ENCODE results near the gene EVA1C. TPM values are rescaled to one million over a fixed set of nuclear protein-coding genes. Genes with fewer than 3 reads are reported as not detected.

Gene EVA1C
- total RNA-seq, 3 donors from 2014 or later (not counting 1 experiment from before 2014, with no cell fraction given), result 14.7 to 27.8 (median 15.8) TPM

DNA sequence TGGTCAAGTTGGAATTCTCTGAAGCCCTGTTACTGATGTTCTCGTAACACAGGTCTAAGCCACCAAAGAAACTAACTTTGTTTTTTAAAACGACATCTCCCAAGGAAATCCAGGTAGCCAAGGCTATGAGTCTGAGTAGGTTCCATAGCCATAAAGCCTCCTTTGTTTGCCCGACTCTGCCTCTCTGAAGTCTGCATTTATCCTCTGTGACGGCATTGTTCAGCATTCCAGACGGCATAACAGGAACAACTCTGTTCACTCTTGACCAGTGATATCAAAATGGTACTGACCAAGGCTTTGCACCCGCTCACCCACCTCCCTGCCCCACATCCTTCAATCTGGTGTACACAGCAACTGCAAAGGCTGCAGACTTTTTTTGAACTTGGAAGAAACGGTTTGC, 34.5 kb upstream of the EVA1C start:
- no peak overlapping the region for H3K4me3 Mint-ChIP-seq
- H3K9me3 Mint-ChIP-seq, result no peaks in the 10 kb centered on the region
- no peak overlapping the region for H3K27ac ChIP-seq (ENCODE audit: low read length)
- no peaks in the 10 kb centered on the region for H3K27me3 ChIP-seq (ENCODE audit: control insufficient read depth, insufficient read depth, low read length)
- no peak for DNase-seq
- no peaks in the 10 kb centered on the region for H3K4me1 ChIP-seq (ENCODE audit: control insufficient read depth, insufficient read depth, low read length)
- H3K27me3 Mint-ChIP-seq (ENCODE audit: low read depth in 2 of 2), result no peaks in the 10 kb centered on the region
- no peaks in the 10 kb centered on the region for H3K4me1 Mint-ChIP-seq
- H3K27ac Mint-ChIP-seq, result no peak overlapping the region
- intact Hi-C loops (cut with micrococcal nuclease), result no loop called here
- H3K4me3 ChIP-seq (ENCODE audit: low read length), result no peak overlapping the region
- no peak for ATAC-seq
- no peaks in the 10 kb centered on the region for H3K9me3 ChIP-seq (ENCODE audit: control insufficient read depth, insufficient read depth, low read length)
- H3K36me3 ChIP-seq (ENCODE audit: control insufficient read depth, insufficient read depth, low read length), result peaks cover 56% of the 10 kb centered on the region
- H3K36me3 Mint-ChIP-seq, result peaks cover 7% of the 10 kb centered on the region
- WGBS (ENCODE audit: insufficient coverage), result 80% methylated on average over 7 of the region's 7 CpGs
- TF ChIP-seq CTCF (IDR thresholded peaks at IDR 0.05), result no peak

DNA sequence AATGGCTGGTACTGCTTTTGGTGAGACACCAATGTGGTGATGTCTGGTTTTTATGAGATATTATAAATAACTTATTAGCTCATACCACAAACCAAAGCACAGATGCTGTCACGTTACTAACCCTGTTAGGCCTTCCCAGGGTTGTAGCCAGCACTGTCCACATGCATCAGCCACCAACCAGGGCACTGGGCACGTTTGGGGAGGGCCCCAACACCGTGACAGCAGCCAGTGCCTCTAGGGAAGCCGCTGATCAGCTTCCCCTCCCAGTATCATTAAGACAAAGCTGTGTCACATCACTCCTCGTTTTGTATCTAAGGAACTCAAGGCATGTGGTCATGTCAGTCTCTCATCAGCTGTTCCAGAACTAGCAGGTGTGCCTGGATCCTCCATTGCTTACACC, 33.5 kb upstream of the EVA1C start:
- Mint-ChIP-seq H3K4me3 (no peak overlapping the region), H3K27ac (no peak overlapping the region), H3K36me3 (peaks cover 17% of the 10 kb centered on the region)

DNA sequence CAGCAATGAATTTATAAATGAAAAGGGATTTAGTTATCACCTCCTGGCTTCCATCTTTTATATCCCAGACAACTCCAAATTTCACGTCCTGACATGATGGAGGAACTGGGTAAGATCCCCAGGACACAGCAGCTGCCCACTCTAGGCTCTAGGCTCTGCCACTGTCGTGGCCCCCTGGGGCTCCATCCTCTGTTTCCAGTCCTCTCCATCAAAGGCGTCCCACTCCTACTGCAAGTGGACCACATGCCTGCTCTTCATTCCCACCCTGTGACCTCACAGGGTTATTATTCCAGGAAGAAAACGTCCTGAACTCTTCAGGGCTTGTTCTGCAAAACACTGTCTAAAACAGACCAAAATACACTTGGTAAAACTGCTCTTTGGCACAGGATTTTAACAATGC, 31.6 kb upstream of the EVA1C start:
- H3K4me1 ChIP-seq (ENCODE audit: control insufficient read depth, insufficient read depth, low read length), result no peaks in the 10 kb centered on the region
- H3K4me3 ChIP-seq (ENCODE audit: low read length), result no peak overlapping the region
- H3K27me3 Mint-ChIP-seq (ENCODE audit: low read depth in 2 of 2), result no peaks in the 10 kb centered on the region
- TF ChIP-seq CTCF (IDR thresholded peaks at IDR 0.05), result no peak
- DNase-seq, result no peak
- H3K36me3 Mint-ChIP-seq, result peaks cover 18% of the 10 kb centered on the region
- H3K9me3 Mint-ChIP-seq, result no peaks in the 10 kb centered on the region
- peaks cover 57% of the 10 kb centered on the region for H3K36me3 ChIP-seq (ENCODE audit: control insufficient read depth, insufficient read depth, low read length)
- no peak overlapping the region for H3K4me3 Mint-ChIP-seq
- no peaks in the 10 kb centered on the region for H3K9me3 ChIP-seq (ENCODE audit: control insufficient read depth, insufficient read depth, low read length)
- intact Hi-C loops (cut with micrococcal nuclease), result no loop called here
- no peaks in the 10 kb centered on the region for H3K27me3 ChIP-seq (ENCODE audit: control insufficient read depth, insufficient read depth, low read length)
- 87% methylated on average over 4 of the region's 4 CpGs for WGBS (ENCODE audit: insufficient coverage)
- peaks cover 0 to 6% of the 10 kb centered on the region in 2 donors for H3K4me1 Mint-ChIP-seq
- H3K27ac Mint-ChIP-seq, result no peak overlapping the region
- ATAC-seq, result no peak
- H3K27ac ChIP-seq (ENCODE audit: low read length), result no peak overlapping the region

More for the DNA sequence above, 33.5 kb upstream of the EVA1C start:
- no peak overlapping the region for H3K4me3 ChIP-seq (ENCODE audit: low read length)
- no peaks in the 10 kb centered on the region for H3K4me1 ChIP-seq (ENCODE audit: control insufficient read depth, insufficient read depth, low read length)
- DNase-seq (no peak), ATAC-seq (no peak)
- Mint-ChIP-seq H3K27me3 (ENCODE audit: low read depth in 2 of 2) (no peaks in the 10 kb centered on the region), H3K9me3 (no peaks in the 10 kb centered on the region), H3K4me1 (no peaks in the 10 kb centered on the region)
- TF ChIP-seq CTCF (IDR thresholded peaks at IDR 0.05), result no peak
- 90% methylated on average over 5 of the region's 5 CpGs for WGBS (ENCODE audit: insufficient coverage)
- H3K9me3 ChIP-seq (ENCODE audit: control insufficient read depth, insufficient read depth, low read length), result no peaks in the 10 kb centered on the region
- no peak overlapping the region for H3K27ac ChIP-seq (ENCODE audit: low read length)
- H3K36me3 ChIP-seq (ENCODE audit: control insufficient read depth, insufficient read depth, low read length), result peaks cover 60% of the 10 kb centered on the region
- no peaks in the 10 kb centered on the region for H3K27me3 ChIP-seq (ENCODE audit: control insufficient read depth, insufficient read depth, low read length)
- intact Hi-C loops (cut with micrococcal nuclease), result no loop called here

DNA sequence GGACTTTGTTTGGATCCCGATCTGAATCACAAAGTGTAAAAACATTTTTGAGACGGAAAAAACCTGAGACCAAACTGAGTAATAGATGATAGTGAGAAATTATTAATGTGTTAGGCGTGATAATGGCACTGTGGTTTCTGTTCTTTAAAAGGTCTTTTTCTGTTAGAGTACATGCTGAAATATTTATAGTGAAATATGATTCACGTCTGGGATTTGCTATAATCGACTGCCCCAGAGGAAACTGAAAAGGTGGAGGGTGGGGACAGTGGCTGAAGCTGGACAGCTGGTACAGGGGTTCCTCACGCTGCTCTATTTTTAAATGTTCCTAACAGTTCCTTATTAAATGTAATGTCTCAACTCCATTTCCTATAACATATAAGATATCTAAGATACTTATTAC, 30.9 kb upstream of the EVA1C start:
- peaks cover 18% of the 10 kb centered on the region for H3K36me3 Mint-ChIP-seq
- Histone ChIP-seq H3K4me1 (ENCODE audit: control insufficient read depth, insufficient read depth, low read length) (no peaks in the 10 kb centered on the region), H3K27ac (ENCODE audit: low read length) (no peak overlapping the region), H3K27me3 (ENCODE audit: control insufficient read depth, insufficient read depth, low read length) (no peaks in the 10 kb centered on the region), H3K36me3 (ENCODE audit: control insufficient read depth, insufficient read depth, low read length) (peaks cover 57% of the 10 kb centered on the region), H3K9me3 (ENCODE audit: control insufficient read depth, insufficient read depth, low read length) (no peaks in the 10 kb centered on the region), H3K4me3 (ENCODE audit: low read length) (no peak overlapping the region)
- ATAC-seq, result no peak
- H3K4me1 Mint-ChIP-seq, result peaks cover 0 to 6% of the 10 kb centered on the region in 2 donors
- WGBS (ENCODE audit: insufficient coverage), result 74% methylated on average over 6 of the region's 6 CpGs
- no peak overlapping the region for H3K4me3 Mint-ChIP-seq
- H3K9me3 Mint-ChIP-seq, result no peaks in the 10 kb centered on the region
- H3K27me3 Mint-ChIP-seq (ENCODE audit: low read depth in 2 of 2), result no peaks in the 10 kb centered on the region
- no peak overlapping the region for H3K27ac Mint-ChIP-seq
- no peak for TF ChIP-seq CTCF (IDR thresholded peaks at IDR 0.05)
- DNase-seq, result no peak
- intact Hi-C loops (cut with micrococcal nuclease), result no loop called here

Measured in natural killer cell (primary cell).